HG03354 (cell line): Measurements from ENCODE around the gene ZNF556.
"Not testable (repeated sequence)": the region's sequence is repeated elsewhere in the genome, so short reads cannot be mapped to it uniquely, and the experiment has no call there.

Source experiments
- ATAC-seq: cut with Tn5 transposase; IDR thresholded peaks from one replicate; pipeline ENCODE4 v1.9.1; 2021; ENCODE audit warnings: mild to moderate bottlenecking; ENCODE audit not compliant: unreplicated experiment, poor library complexity, severe bottlenecking

The ZNF556 gene

DNA sequence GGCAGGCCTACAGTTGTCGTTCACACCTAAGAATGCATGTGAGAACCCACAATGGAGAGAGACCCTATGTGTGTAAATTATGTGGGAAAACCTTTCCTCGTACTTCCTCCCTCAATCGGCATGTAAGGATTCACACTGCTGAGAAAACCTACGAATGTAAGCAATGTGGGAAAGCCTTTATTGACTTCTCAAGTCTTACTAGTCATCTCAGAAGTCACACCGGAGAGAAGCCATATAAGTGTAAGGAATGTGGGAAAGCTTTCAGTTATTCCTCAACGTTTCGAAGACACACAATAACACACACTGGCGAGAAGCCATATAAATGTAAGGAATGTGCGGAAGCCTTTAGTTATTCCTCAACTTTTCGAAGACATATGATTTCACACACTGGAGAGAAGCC lies 14.5 kb upstream of the ZNF556 start:
- no peak for ATAC-seq

- ATAC-seq: no peak
These were observed 14.0 kb upstream of the ZNF556 start for GRCh38 chr19:2853015-2853606.

DNA sequence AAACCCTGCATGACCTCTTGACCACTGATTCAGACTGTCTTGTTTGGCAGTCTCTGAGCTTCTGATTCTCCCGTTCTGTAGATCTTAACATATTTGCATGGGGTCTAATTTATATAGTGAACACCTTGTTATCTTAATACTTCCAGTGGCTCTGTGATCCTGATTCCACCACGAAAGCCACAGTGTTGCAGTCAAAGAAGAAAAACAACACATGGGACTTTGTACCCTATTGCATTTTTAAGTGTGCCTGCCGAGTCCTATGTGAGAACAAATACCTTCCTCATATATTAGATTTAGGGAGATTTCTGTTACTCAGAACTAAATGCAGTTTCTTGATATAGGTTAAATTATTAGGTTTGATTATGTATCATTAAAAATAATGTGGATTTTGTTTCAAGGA lies 12.3 kb upstream of the ZNF556 start:
- no peak for ATAC-seq

DNA sequence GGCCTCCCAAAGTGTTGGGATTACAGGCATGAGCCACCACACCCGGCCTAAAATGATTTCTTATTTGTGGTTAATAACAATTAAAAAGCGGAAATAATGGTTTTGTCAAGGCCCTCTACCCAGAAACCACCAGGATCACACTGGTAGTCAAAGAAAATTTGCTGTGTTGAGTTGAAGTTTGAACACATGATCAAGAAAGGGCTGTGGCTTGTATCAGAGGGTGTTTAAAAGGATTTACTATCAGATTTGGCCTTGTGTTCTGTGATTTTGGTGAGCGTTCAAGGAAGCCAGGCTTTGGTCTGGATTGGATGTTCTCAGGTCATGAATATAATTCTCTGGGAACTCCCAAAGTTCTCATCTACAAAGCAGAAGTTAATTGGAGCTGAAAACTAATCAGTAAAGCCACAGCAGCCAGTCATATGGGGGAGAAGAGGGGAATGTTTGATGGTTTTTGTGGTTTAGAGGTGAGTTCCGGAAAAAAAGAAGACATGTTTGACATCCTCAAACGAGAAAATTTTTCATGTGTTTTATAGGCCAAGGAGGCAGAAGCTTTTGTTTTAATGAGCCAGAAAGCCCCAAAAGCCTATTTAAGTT lies 10.6 kb upstream of the ZNF556 start:
- ATAC-seq: no peak

DNA sequence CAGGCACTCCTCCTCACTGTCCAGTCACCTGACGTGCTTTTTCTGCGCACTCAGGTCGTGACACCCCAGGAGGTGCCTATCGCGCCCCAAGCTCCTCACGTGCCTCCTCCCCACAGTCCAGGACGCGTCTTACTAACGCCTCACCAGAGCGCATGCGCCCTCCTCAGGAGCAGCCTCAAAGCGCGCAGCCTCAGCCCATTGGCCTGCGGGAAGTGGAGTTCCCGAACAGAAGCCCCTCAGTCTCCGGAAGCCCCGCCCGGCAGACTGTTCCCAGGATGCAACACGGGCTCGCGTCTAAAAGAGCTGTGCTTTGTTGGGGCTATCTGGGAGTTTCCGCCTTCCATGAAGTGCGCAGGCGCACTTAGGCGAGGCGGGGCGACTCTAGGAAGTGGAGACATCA lies 8.3 kb upstream of the ZNF556 start:
- ATAC-seq: no peak

GRCh38 chr19:2863816-2864215 lies 3.3 kb upstream of the ZNF556 start:
- ATAC-seq: no peak

- no peak for ATAC-seq
These were observed 1.6 kb upstream of the ZNF556 start for GRCh38 chr19:2865334-2866100.

- no peak for ATAC-seq
These were observed 575 bp upstream of the ZNF556 start for GRCh38 chr19:2866495-2867024.

GRCh38 chr19:2869618-2870017 lies 2.5 kb downstream of the ZNF556 start:
- no peak for ATAC-seq

DNA sequence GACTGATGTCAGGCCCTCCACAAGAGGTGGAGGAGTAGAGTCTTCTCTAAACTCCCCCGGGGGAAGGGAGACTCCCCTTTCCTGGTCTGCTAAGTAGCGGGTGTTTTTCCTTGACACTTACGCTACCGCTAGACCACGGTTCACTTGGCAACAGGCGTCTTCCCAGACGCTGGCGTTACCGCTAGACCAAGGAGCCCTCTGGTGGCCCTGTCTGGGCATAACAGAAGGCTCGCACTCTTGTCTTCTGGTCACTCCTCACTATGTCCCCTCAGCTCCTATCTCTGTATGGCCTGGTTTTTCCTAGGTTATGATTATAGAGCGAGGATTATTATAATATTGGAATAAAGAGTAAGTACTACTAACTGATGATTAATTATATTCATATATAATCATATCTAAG lies 5.0 kb downstream of the ZNF556 start:
- not testable (repeated sequence) for ATAC-seq

GRCh38 chr19:2877398-2878331 lies 10.5 kb downstream of the ZNF556 start:
- no peak for ATAC-seq

GRCh38 chr19:2883686-2884439 lies 16.7 kb downstream of the ZNF556 start:
- ATAC-seq: no peak

DNA sequence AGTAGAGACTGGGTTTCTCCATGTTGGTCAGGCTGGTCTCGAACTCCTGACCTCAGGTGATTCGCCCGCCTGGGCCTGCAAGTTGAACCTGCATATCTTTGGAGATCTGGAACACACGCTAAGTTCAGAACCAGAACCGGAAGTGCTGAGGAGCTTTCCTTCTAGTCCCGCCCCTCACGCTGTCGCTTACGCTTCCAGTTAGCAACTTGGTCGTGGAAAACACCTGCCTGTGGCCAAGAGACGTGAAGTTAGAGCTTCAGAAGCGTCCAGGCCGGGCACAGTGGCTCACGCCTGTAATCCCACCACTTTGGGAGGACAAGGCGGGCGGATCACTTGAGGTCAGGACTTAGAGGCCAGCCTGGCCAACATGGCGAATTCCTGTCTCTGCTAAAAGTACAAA lies 18.6 kb downstream of the ZNF556 start:
- no peak for ATAC-seq

- ATAC-seq: no peak
These were observed 20.3 kb downstream of the ZNF556 start for GRCh38 chr19:2887391-2887914.

DNA sequence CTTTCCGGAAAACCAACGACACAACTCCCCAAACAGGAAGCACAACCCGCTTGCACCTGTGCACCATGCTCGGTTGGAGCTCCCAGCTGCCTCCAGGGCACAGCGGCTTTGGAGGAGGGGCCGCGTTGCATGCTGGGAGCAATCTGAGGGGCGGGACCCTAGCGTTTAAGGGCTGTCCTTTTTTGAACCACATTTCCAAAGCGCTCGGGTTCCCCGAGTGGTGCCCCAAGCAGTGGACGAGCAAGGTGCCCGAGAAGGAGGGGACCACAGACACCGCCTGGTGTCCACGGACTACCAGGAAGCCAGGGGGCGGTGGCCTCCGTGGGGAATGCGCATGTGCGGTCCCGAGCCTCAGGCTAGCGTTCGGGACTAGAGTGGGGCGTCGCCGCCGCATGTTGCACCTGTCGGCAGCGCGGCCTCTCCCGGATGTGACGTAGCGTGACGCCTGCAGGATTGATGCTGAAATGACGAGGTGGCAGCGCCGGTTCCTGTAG lies 21.6 kb downstream of the ZNF556 start:
- ATAC-seq: no peak

- not testable (repeated sequence) for ATAC-seq
These were observed 23.4 kb downstream of the ZNF556 start for GRCh38 chr19:2890531-2890930.

DNA sequence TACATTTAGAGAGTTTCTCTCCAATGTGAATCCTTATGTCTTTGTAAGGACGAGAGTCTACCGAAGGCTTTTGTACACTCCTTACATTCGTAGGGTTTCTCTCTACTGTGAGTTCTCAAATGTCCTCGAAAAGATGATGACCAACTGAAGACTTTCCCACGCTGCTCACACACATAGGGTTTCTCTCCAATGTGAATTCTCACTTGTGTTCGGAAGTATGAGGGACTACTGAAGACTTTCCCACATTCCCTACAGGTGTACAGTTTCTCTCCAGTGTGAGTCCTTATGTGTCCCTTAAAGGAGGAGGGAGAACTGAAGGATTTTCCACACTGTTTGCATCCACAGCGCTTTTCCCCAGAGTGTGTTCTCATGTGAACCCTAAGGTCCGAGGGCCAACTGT lies 29.6 kb downstream of the ZNF556 start:
- ATAC-seq: no peak

- ATAC-seq: peak; percentile 93
These were observed 33.4 kb downstream of the ZNF556 start, which contains the start of gene ZNF57 for GRCh38 chr19:2900296-2901252. Gene ZNF57, plus strand, starts transcription at chr19:2900928. Its CDS starts 118 bp downstream, at chr19:2901046.
